ENCODE data around the gene PZP.

GRCh38 chr12:9103050-9103849 is 104.9 kb downstream of the PZP start:
- TF ChIP-seq, protein P1, sequence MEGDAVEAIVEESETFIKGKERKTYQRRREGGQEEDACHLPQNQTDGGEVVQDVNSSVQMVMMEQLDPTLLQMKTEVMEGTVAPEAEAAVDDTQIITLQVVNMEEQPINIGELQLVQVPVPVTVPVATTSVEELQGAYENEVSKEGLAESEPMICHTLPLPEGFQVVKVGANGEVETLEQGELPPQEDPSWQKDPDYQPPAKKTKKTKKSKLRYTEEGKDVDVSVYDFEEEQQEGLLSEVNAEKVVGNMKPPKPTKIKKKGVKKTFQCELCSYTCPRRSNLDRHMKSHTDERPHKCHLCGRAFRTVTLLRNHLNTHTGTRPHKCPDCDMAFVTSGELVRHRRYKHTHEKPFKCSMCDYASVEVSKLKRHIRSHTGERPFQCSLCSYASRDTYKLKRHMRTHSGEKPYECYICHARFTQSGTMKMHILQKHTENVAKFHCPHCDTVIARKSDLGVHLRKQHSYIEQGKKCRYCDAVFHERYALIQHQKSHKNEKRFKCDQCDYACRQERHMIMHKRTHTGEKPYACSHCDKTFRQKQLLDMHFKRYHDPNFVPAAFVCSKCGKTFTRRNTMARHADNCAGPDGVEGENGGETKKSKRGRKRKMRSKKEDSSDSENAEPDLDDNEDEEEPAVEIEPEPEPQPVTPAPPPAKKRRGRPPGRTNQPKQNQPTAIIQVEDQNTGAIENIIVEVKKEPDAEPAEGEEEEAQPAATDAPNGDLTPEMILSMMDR (IDR thresholded peaks at IDR 0.05; ENCODE audit: poor library complexity, severe bottlenecking) = no peak
- TF ChIP-seq MXI1 (conservative IDR thresholded peaks at IDR 0.05; ENCODE audit: poor library complexity, severe bottlenecking) (no peak), EZH2 (IDR thresholded peaks at IDR 0.05; ENCODE audit: borderline replicate concordance, insufficient read depth, low read length, poor library complexity, severe bottlenecking) (no peak)
- TF ChIP-seq, protein P2, sequence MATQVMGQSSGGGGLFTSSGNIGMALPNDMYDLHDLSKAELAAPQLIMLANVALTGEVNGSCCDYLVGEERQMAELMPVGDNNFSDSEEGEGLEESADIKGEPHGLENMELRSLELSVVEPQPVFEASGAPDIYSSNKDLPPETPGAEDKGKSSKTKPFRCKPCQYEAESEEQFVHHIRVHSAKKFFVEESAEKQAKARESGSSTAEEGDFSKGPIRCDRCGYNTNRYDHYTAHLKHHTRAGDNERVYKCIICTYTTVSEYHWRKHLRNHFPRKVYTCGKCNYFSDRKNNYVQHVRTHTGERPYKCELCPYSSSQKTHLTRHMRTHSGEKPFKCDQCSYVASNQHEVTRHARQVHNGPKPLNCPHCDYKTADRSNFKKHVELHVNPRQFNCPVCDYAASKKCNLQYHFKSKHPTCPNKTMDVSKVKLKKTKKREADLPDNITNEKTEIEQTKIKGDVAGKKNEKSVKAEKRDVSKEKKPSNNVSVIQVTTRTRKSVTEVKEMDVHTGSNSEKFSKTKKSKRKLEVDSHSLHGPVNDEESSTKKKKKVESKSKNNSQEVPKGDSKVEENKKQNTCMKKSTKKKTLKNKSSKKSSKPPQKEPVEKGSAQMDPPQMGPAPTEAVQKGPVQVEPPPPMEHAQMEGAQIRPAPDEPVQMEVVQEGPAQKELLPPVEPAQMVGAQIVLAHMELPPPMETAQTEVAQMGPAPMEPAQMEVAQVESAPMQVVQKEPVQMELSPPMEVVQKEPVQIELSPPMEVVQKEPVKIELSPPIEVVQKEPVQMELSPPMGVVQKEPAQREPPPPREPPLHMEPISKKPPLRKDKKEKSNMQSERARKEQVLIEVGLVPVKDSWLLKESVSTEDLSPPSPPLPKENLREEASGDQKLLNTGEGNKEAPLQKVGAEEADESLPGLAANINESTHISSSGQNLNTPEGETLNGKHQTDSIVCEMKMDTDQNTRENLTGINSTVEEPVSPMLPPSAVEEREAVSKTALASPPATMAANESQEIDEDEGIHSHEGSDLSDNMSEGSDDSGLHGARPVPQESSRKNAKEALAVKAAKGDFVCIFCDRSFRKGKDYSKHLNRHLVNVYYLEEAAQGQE (IDR thresholded peaks at IDR 0.05; ENCODE audit: borderline replicate concordance) = no peak
